T-cell (primary cell): ENCODE measurements around the gene FCHO1. TPM values are rescaled to one million over a fixed set of nuclear protein-coding genes. Genes with fewer than 3 reads are reported as not detected.

ENCODE experiments used
- ATAC-seq, 4 experiments: fragments of 200-7000 bp in 3 of 4; fragments of 150-1000 bp in 1 of 4; cut with Tn5 transposase; replicated peaks in 1 of 4; 1 replicate in 3 of 4; 2 replicates in 1 of 4; pipeline ENCODE4 v1.10.0; 2021; ENCODE audit warnings: moderate library complexity in 3 of 4, mild to moderate bottlenecking in 2 of 4, moderate number of reproducible peaks in 1 of 4
- CTCF ChIA-PET, 2 donors: fragments of 300-600 bp; sonication (Branson Sonifier 250); formaldehyde crosslinking; loops; one replicate each; lab custom pipeline; 2022; ENCODE audit warnings: antibody characterized with exemption in 2 of 2; lab: Charles Lee
- POLR2A ChIA-PET, 2 donors: fragments of 300-600 bp; sonication (Branson Sonifier 250); formaldehyde crosslinking; loops; one replicate each; lab custom pipeline; 2022; ENCODE audit warnings: antibody characterized with exemption in 2 of 2; lab: Charles Lee
- DNase-seq, 35 experiments: peaks; one replicate each; pipeline versions ENCODE4 v3.0.0 to v3.0.0-alpha.2; 2013 to 2023
- H3K27ac ChIP-seq: one replicate; pipeline ENCODE4 v1.5.1; 2013; ENCODE audit warnings: low read length
- H3K27me3 ChIP-seq, 2 experiments: replicated peaks in 1 of 2; 1 replicate in 1 of 2; 2 replicates in 1 of 2; pipeline versions ENCODE4 v1.6.1 to v1.7.0; 2013; ENCODE audit warnings: low read length in 1 of 2, mixed read lengths in 1 of 2; ENCODE audit not compliant: control insufficient read depth in 2 of 2, insufficient read depth in 2 of 2; ENCODE audit errors: extremely low read depth in 1 of 2
- H3K36me3 ChIP-seq, 2 donors: 1 replicate in 1 of 2; 2 replicates in 1 of 2; pipeline versions ENCODE4 v1.6.1 to v1.7.0; 2013; ENCODE audit warnings: low read length in 1 of 2; ENCODE audit not compliant: control insufficient read depth in 2 of 2, insufficient read depth in 1 of 2; ENCODE audit errors: extremely low read depth in 1 of 2
- H3K4me1 ChIP-seq, 2 experiments: 1 replicate in 1 of 2; 2 replicates in 1 of 2; pipeline versions ENCODE4 v1.6.1 to v1.7.0; 2013; ENCODE audit warnings: low read length in 2 of 2, mixed read lengths in 1 of 2; ENCODE audit not compliant: insufficient read depth in 2 of 2, control insufficient read depth in 1 of 2; ENCODE audit errors: extremely low read depth in 1 of 2
- H3K4me3 ChIP-seq, 2 donors: 1 replicate in 1 of 2; 2 replicates in 1 of 2; pipeline versions ENCODE4 v1.5.1 to v1.7.0; 2013; ENCODE audit warnings: mild to moderate bottlenecking in 2 of 2, low read length in 1 of 2, moderate library complexity in 1 of 2; ENCODE audit not compliant: control insufficient read depth in 1 of 2; ENCODE audit errors: extremely low read depth in 1 of 2
- H3K9me3 ChIP-seq: 2 replicates; pipeline ENCODE4 v1.7.0; 2013
- H3K27ac Mint-ChIP-seq, 2 donors: one replicate each; pipeline ENCODE4 v1.8.0; 2020 to 2021; ENCODE audit warnings: mild to moderate bottlenecking in 2 of 2, mixed read lengths in 2 of 2
- H3K27me3 Mint-ChIP-seq, 2 donors: one replicate each; pipeline ENCODE4 v1.8.0; 2021 to 2022; ENCODE audit warnings: mixed read lengths in 2 of 2
- H3K36me3 Mint-ChIP-seq: one replicate; pipeline ENCODE4 v1.8.0; 2021; ENCODE audit warnings: mixed read lengths
- H3K4me1 Mint-ChIP-seq, 3 donors: one replicate each; pipeline ENCODE4 v1.8.0; 2020 to 2022; ENCODE audit warnings: mixed read lengths in 3 of 3, mild to moderate bottlenecking in 1 of 3
- H3K4me3 Mint-ChIP-seq, 3 donors: one replicate each; pipeline ENCODE4 v1.8.0; 2020 to 2022; ENCODE audit warnings: mild to moderate bottlenecking in 3 of 3, mixed read lengths in 3 of 3, moderate library complexity in 3 of 3
- H3K9me3 Mint-ChIP-seq, 3 donors: one replicate each; pipeline ENCODE4 v1.8.0; 2020 to 2022; ENCODE audit warnings: mixed read lengths in 3 of 3
- WGBS: methylation state at CpG from one replicate; pipeline ENCODE4 v1.1.5; 2013; ENCODE audit warnings: missing lambda C conversion rate; ENCODE audit not compliant: insufficient coverage; 5-methylcytosine and 5-hydroxymethylcytosine counted together
- total RNA-seq, 35 experiments: library from RNA in 6 of 35; stranded (reverse) in 6 of 35; fragments of 120-200 nt in 1 of 35; gene quantifications; one replicate each; pipeline versions ENCODE4 v1.2.1 to v1.2.4 and lab custom pipeline; 2013 to 2026

Gene FCHO1
- total RNA-seq, 5 donors from 2014 or later (not counting 1 experiment from before 2014, with no cell fraction given), result 63.0 to 129 (median 118) TPM

GRCh38 chr19:17721821-17722220, 29.5 kb upstream of the FCHO1 start:
- ChIA-PET CTCF (interaction anchor here in 1 of 2 donors (0.6 kb wide), 1 partner anchor 293 kb away, joined by 3 read pairs; no protein-coding TSS in a partner anchor), POLR2A (no interaction called here)
- no peak for ATAC-seq
- H3K9me3 Mint-ChIP-seq, result no peaks in the 10 kb centered on the region
- peaks cover 11 to 30% of the 10 kb centered on the region in 2 donors for H3K36me3 ChIP-seq
- H3K4me3 ChIP-seq, result no peak overlapping the region
- H3K4me1 ChIP-seq, result peaks cover 10 to 39% of the 10 kb centered on the region in 2 experiments
- peak overlapping the region; percentile 84 to 97 (median 85) for H3K4me3 Mint-ChIP-seq
- no peaks in the 10 kb centered on the region for H3K27me3 Mint-ChIP-seq
- WGBS, result 66% methylated on average over 3 of the region's 8 CpGs
- H3K36me3 Mint-ChIP-seq, result peaks cover 14% of the 10 kb centered on the region
- no peak overlapping the region for H3K27ac ChIP-seq
- H3K9me3 ChIP-seq, result no peaks in the 10 kb centered on the region
- peaks cover 38 to 49% (median 46%) of the 10 kb centered on the region in 3 donors for H3K4me1 Mint-ChIP-seq
- DNase-seq, result no peak
- H3K27me3 ChIP-seq, result peaks cover 0 to 6% of the 10 kb centered on the region in 2 experiments
- peak overlapping the region; percentile 61 to 79 for H3K27ac Mint-ChIP-seq

- no peak overlapping the region for H3K27ac ChIP-seq
- ATAC-seq, result no peak
Observed at GRCh38 chr19:17722655-17723240, 28.5 kb upstream of the FCHO1 start.

GRCh38 chr19:17724655-17725054, 26.6 kb upstream of the FCHO1 start:
- DNase-seq (no peak), ATAC-seq (no peak)
- peaks cover 10 to 31% of the 10 kb centered on the region in 2 experiments for H3K4me1 ChIP-seq
- H3K27me3 Mint-ChIP-seq, result no peaks in the 10 kb centered on the region
- no peak overlapping the region for H3K27ac Mint-ChIP-seq
- H3K9me3 ChIP-seq, result no peaks in the 10 kb centered on the region
- H3K4me3 ChIP-seq, result no peak overlapping the region
- peaks cover 14% of the 10 kb centered on the region for H3K36me3 Mint-ChIP-seq
- ChIA-PET CTCF (no interaction called here), POLR2A (no interaction called here)
- H3K4me1 Mint-ChIP-seq, result peaks cover 28 to 42% (median 36%) of the 10 kb centered on the region in 3 donors
- H3K4me3 Mint-ChIP-seq, result no peak overlapping the region
- H3K36me3 ChIP-seq, result peaks cover 17 to 52% of the 10 kb centered on the region in 2 donors
- H3K27ac ChIP-seq, result no peak overlapping the region
- H3K9me3 Mint-ChIP-seq, result no peaks in the 10 kb centered on the region
- H3K27me3 ChIP-seq, result no peaks in the 10 kb centered on the region
- WGBS, result 100% methylated on average over 6 of the region's 7 CpGs

More at GRCh38 chr19:17722655-17723240, 28.5 kb upstream of the FCHO1 start:
- Mint-ChIP-seq H3K4me1 (peaks cover 36 to 41% (median 39%) of the 10 kb centered on the region in 3 donors), H3K27ac (peak overlapping the region in 1 of 2 donors; percentile 19), H3K36me3 (peaks cover 14% of the 10 kb centered on the region), H3K27me3 (no peaks in the 10 kb centered on the region), H3K4me3 (no peak overlapping the region), H3K9me3 (no peaks in the 10 kb centered on the region)
- Histone ChIP-seq H3K4me3 (no peak overlapping the region), H3K9me3 (no peaks in the 10 kb centered on the region), H3K27me3 (peaks cover 0 to 3% of the 10 kb centered on the region in 2 experiments), H3K4me1 (peaks cover 10 to 36% of the 10 kb centered on the region in 2 experiments), H3K36me3 (peaks cover 11 to 37% of the 10 kb centered on the region in 2 donors)
- ChIA-PET CTCF (interaction anchor here in 1 of 2 donors (0.6 kb wide), 2 partner anchors 166 to 293 kb away, joined by 3 read pairs; no protein-coding TSS in a partner anchor), POLR2A (interaction anchor here in 1 of 2 donors (0.6 kb wide), 1 partner anchor 132 kb away, joined by 3 read pairs; no protein-coding TSS in a partner anchor)
- no peak for DNase-seq
- 96% methylated on average over 11 of the region's 12 CpGs for whole genome bisulfite sequencing

GRCh38 chr19:17725422-17726078, 25.7 kb upstream of the FCHO1 start:
- peaks cover 23 to 58% of the 10 kb centered on the region in 2 donors for H3K36me3 ChIP-seq
- Mint-ChIP-seq H3K36me3 (peaks cover 22% of the 10 kb centered on the region), H3K4me1 (peaks cover 24 to 43% (median 37%) of the 10 kb centered on the region in 3 donors)

GRCh38 chr19:17726136-17726741, 25.0 kb upstream of the FCHO1 start:
- Histone ChIP-seq H3K4me3 (no peak overlapping the region), H3K9me3 (no peaks in the 10 kb centered on the region), H3K27me3 (no peaks in the 10 kb centered on the region), H3K36me3 (peaks cover 23 to 59% of the 10 kb centered on the region in 2 donors), H3K27ac (no peak overlapping the region), H3K4me1 (peaks cover 0 to 15% of the 10 kb centered on the region in 2 experiments)
- H3K36me3 Mint-ChIP-seq, result peaks cover 26% of the 10 kb centered on the region
- WGBS, result 98% methylated on average over 59 of the region's 59 CpGs
- H3K27ac Mint-ChIP-seq, result no peak overlapping the region
- ATAC-seq, result no peak
- peaks cover 24 to 42% (median 36%) of the 10 kb centered on the region in 3 donors for H3K4me1 Mint-ChIP-seq
- no peak overlapping the region for H3K4me3 Mint-ChIP-seq
- DNase-seq, result no peak
- ChIA-PET POLR2A (no interaction called here), CTCF (no interaction called here)
- H3K27me3 Mint-ChIP-seq, result no peaks in the 10 kb centered on the region
- no peaks in the 10 kb centered on the region for H3K9me3 Mint-ChIP-seq

More at GRCh38 chr19:17725422-17726078, 25.7 kb upstream of the FCHO1 start:
- ATAC-seq (peak in 1 of 4 experiments; percentile 30), DNase-seq (peak in 3 of 35 experiments; percentile 17 to 30 (median 19))
- no peaks in the 10 kb centered on the region for H3K9me3 ChIP-seq
- H3K4me3 ChIP-seq, result no peak overlapping the region
- no peak overlapping the region for H3K27ac Mint-ChIP-seq
- ChIA-PET POLR2A (no interaction called here), CTCF (no interaction called here)
- H3K27ac ChIP-seq, result no peak overlapping the region
- H3K9me3 Mint-ChIP-seq, result no peaks in the 10 kb centered on the region
- H3K27me3 ChIP-seq, result no peaks in the 10 kb centered on the region
- 98% methylated on average over 16 of the region's 21 CpGs for WGBS
- H3K4me1 ChIP-seq, result peaks cover 5 to 22% of the 10 kb centered on the region in 2 experiments
- no peaks in the 10 kb centered on the region for H3K27me3 Mint-ChIP-seq
- H3K4me3 Mint-ChIP-seq, result no peak overlapping the region
